GM19099 (cell line): ENCODE measurements around the gene BGN.

Experiments used
- POLR2A ChIP-seq: IDR thresholded peaks from 3 replicates; pipeline ENCODE4 v1.6.1; 2011; ENCODE audit warnings: low read depth; ENCODE audit not compliant: insufficient read length; ENCODE audit errors: extremely low read depth

Gene BGN

GRCh38 chrX:153520287-153520917 is 25.6 kb downstream of the BGN start:
- no peak for TF ChIP-seq POLR2A

- no peak for TF ChIP-seq POLR2A
Observed at GRCh38 chrX:153521034-153521433, 26.3 kb downstream of the BGN start.

DNA sequence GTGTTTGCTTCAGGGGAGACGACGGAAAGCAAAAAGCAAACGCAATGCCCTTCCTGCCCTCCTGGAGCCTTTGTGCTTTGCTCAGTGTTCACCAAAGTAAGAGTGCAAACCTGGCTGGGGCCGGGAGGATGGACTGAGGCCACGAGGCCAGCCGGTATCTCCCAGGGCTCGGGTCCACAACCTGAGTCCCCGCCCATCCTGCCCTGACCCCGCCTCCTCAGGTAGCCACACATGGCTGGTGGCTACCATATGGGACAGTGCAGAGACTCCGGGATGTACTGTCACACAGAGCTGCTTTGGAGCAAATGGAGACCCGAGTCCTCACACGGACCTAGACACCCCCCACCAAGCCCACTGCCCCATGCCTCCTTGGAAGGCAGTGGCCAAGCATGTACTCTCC is 27.5 kb downstream of the BGN start:
- no peak for TF ChIP-seq POLR2A

- TF ChIP-seq POLR2A: no peak
Observed at GRCh38 chrX:153523269-153523668, 28.5 kb downstream of the BGN start.

DNA sequence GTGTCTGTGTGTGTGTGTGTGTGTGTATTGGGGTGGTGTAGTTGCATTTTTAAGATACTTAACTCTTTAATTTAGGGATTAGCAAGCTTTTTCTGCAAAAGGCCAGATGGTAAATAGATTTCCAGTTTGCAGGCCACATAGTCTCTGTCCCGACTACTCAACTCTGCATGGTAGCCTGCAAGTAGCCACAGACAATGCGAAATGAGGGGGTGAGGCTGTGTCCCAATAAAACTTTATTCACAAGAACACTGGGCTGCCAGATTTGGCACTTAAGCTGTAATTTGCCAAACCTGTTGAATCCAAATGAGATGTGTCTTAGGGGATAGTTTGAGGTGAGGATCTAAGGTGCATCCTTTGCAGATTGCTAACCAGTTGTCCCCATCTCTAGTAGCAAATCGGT is 29.5 kb downstream of the BGN start:
- TF ChIP-seq POLR2A: no peak

- TF ChIP-seq POLR2A: no peak
Observed at GRCh38 chrX:153525451-153525850, 30.7 kb downstream of the BGN start.

DNA sequence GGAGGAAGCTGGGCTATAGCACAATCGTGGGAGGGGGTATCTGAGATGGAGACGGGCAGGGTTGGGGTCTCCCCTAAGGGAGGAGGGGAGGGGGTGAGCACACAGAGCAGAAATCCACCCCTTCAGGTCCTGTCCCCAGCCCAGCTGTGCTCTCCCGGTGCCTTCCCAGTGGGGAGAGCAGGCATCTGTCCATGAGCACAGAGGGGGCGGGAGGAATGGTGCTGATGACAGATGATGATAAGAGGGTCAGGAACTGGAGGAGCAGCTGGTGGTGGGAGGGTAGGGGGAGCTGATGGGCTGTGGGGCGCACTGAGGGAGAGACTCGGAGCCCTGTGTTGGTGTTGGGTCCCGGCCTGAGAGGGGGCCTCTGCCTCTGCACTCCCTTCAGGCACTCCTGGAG is 31.3 kb downstream of the BGN start:
- TF ChIP-seq POLR2A: no peak

GRCh38 chrX:153526801-153527200 is 32.0 kb downstream of the BGN start:
- TF ChIP-seq POLR2A: no peak

DNA sequence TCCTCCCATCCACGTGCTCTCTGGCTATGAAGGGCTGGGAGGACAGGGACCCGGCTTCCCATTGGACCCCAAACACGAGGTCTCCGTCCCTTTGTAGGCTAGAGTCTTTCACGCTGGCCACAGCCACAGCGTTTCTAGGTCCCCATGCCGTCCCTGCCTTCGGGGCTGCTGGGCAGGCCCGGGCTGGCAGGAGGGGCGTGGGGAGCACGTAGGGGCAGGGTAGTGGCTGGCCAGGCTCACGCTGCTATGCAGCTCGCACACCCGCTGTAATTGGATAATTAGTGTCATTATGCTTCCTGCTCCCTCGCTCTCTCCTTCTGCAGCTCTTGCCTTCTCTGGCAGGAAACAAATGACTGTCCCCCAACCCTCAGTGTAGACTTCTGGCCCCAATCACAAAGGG is 32.4 kb downstream of the BGN start:
- no peak for TF ChIP-seq POLR2A

- TF ChIP-seq POLR2A: no peak
Observed at GRCh38 chrX:153530411-153531129, 35.8 kb downstream of the BGN start.

DNA sequence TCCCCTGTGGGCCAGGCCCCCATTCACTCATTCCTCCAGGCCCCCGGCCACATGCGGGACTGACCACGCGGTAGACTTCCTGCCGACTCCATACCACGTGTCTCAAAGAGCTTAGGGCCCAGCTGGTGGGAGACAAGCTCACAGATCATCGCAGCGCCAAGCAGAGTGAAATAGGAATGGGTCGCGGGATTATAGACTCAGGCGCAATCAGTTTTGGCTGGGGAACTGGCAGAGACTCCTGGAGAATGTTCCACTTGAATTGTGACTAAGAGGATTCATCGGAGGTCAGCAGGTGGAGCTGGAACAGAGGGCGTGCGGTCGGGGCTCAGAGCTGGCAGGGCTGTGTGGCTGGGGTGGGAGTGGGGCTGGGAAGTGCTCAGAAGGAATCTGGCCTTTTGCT is 38.3 kb downstream of the BGN start:
- TF ChIP-seq POLR2A: no peak

- TF ChIP-seq POLR2A: no peak
Observed at GRCh38 chrX:153537080-153537479, 42.3 kb downstream of the BGN start.

GRCh38 chrX:153537526-153538295 is 42.9 kb downstream of the BGN start:
- no peak for TF ChIP-seq POLR2A

- TF ChIP-seq POLR2A: no peak
Observed at GRCh38 chrX:153538424-153538823, 43.6 kb downstream of the BGN start.

DNA sequence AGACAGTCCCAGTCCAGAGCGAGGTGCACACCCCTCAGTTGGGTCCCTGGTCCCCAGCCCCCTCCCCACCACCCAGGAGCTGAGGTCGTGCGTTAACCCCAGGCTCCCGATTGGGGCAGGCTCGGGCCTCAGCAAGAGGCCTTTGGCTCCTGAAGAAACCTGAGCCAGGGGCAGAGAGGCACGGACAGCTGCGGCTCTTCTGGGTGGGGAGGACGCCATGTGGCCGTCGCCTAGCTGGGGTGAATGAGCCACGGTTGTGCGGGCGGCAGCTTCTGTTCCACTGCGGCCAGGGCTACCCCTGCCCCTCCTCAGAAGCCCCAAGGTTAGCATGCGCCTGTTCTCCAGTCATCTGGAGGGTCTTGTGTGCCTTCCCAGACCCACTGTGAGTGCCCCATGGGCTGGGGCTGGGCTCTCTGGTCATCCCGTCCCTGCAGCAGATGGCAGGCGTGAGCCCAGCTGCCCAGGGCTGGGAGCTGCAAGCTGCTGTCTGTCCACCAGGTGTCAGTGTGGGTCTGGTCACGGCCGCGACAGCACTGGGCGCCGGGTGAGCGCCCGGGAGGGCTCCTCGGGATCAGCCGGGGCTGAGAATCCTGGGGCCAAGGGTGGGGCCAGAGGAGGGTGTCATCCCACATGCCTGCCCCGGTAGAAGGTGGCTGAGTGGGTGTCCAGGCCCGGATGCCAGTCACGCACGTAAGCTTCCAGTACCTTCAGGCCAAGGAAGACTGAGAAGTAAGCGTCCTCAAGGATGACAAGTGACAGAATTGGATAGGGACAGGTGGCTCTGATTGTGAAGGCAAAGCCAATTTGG is 44.6 kb downstream of the BGN start:
- TF ChIP-seq POLR2A: no peak

DNA sequence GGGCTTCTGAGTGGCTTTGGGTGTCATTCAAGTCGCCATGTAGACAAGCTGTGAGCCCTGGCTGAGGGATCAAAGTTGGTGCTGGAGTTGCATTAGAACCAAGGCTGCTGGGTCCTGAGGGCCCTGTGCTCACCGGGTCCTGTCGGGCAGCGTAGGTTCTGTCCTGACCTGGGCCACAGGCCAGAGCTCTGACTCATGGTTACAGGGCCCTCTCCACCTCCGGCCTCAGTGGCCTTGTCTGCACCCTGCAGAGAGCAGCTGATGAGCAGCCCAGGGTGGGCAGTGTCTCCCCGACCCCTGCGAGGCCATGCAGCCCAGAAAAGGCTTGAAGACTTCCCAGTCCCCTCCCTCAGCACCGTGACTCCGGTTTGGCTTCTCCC is 45.2 kb downstream of the BGN start:
- no peak for TF ChIP-seq POLR2A

GRCh38 chrX:153544727-153545126 is 49.9 kb downstream of the BGN start:
- TF ChIP-seq POLR2A: no peak
